ENCODE data around the gene TANC2. TPM values are rescaled to one million over a fixed set of nuclear protein-coding genes. Genes with fewer than 3 reads are reported as not detected.

The TANC2 gene
- 10 to 100 TPM in 2 of 3 donors, 1 to 10 TPM in 1; 8.2 to 30.3 (median 20.2) TPM for total RNA-seq
- long read RNA-seq, donor 1, partial matches to known transcripts = 1 of 8 reads
- long read RNA-seq, donor 1, other reads (novel, unspliced or antisense) = 7 of 8 reads
- long read RNA-seq, donor 2 = 0 reads

- TF ChIP-seq CTCF (IDR thresholded peaks at IDR 0.05) = no peak
- intact Hi-C loops (cut with DNase I, micrococcal nuclease) = loop anchor here (5.0 kb wide), 2 partner anchors 254 to 264 kb away; no protein-coding TSS in a partner anchor
- Histone ChIP-seq H3K4me3 (peak within 1 kb of the TSS; percentile 71), H3K36me3 (ENCODE audit: low read depth) (no peaks in the 10 kb centered on the region), H3K4me1 (ENCODE audit: low read depth) (peaks cover 16% of the 10 kb centered on the region), H3K9me3 (no peaks in the 10 kb centered on the region)
- peak; percentile 82 to 87 (median 84) for DNase-seq
- peak; percentile 92 for ATAC-seq
These were observed at the start of gene TANC2 for GRCh38 chr17:62965686-62966425. TANC2 (plus strand) TSS chr17:62966235; CDS start chr17:63009560, 43,325 bp downstream.

GRCh38 chr17:62916684-62917571 is 49.1 kb upstream of the TANC2 start:
- intact Hi-C loops (cut with DNase I, micrococcal nuclease) = no loop called here
- TF ChIP-seq CTCF (IDR thresholded peaks at IDR 0.05) = no peak
- Histone ChIP-seq H3K4me1 (ENCODE audit: low read depth) (no peaks in the 10 kb centered on the region), H3K36me3 (ENCODE audit: low read depth) (no peaks in the 10 kb centered on the region), H3K4me3 (no peak overlapping the region), H3K9me3 (no peaks in the 10 kb centered on the region)
- ATAC-seq (no peak), DNase-seq (no peak)

- no peak overlapping the region for H3K4me3 ChIP-seq
- no peak for DNase-seq
- no peak for ATAC-seq
- no peaks in the 10 kb centered on the region for H3K9me3 ChIP-seq
- no peaks in the 10 kb centered on the region for H3K36me3 ChIP-seq (ENCODE audit: low read depth)
- H3K4me1 ChIP-seq (ENCODE audit: low read depth) = no peaks in the 10 kb centered on the region
- intact Hi-C loops (cut with DNase I, micrococcal nuclease) = no loop called here
- TF ChIP-seq CTCF (IDR thresholded peaks at IDR 0.05) = no peak
These were observed 46.6 kb upstream of the TANC2 start for GRCh38 chr17:62919388-62919787.

GRCh38 chr17:62920300-62920699 is 45.7 kb upstream of the TANC2 start:
- ATAC-seq = no peak
- no peak for DNase-seq
- Histone ChIP-seq H3K4me3 (no peak overlapping the region), H3K4me1 (ENCODE audit: low read depth) (no peaks in the 10 kb centered on the region), H3K36me3 (ENCODE audit: low read depth) (no peaks in the 10 kb centered on the region), H3K9me3 (no peaks in the 10 kb centered on the region)
- intact Hi-C loops (cut with DNase I, micrococcal nuclease) = no loop called here
- no peak for TF ChIP-seq CTCF (IDR thresholded peaks at IDR 0.05)

- Histone ChIP-seq H3K9me3 (no peaks in the 10 kb centered on the region), H3K4me3 (no peak overlapping the region), H3K4me1 (ENCODE audit: low read depth) (no peaks in the 10 kb centered on the region), H3K36me3 (ENCODE audit: low read depth) (no peaks in the 10 kb centered on the region)
- DNase-seq = no peak
- ATAC-seq = no peak
- intact Hi-C loops (cut with DNase I, micrococcal nuclease) = no loop called here
- no peak for TF ChIP-seq CTCF (IDR thresholded peaks at IDR 0.05)
These were observed 44.2 kb upstream of the TANC2 start for GRCh38 chr17:62921817-62922216.
